ENCODE measurements around the gene FAM120A.

DNA sequence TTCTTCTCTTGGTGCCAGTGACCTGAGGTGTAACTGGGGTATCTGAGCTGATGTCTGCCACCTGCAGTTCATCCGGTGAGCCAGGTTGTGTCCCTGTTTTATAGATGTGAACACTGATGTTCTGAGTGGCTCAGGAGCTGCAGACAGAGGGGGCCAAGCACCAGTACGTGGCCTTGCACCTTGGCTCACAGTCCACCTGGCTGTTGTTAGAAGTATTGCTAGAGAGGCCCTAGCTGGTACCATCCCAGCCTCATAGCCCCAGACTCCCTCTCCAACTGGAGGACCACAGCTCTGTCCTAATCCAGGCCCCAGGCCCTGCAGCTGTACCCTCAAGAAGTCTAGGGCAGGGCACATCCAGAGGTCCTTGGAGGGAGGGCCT lies 141.1 kb downstream of the FAM120A start:
- TF ChIP-seq CTCF (CRISPR knock-in tag; IDR thresholded peaks at IDR 0.05) (peak; percentile 67), PRMT3 (CRISPR knock-in tag; IDR thresholded peaks at IDR 0.05; ENCODE audit: borderline replicate concordance, low read depth) (no peak), ARNT (IDR thresholded peaks at IDR 0.05) (no peak), HDAC6 (IDR thresholded peaks at IDR 0.05; ENCODE audit: low read depth, low read length) (no peak), POLR2A (IDR thresholded peaks at IDR 0.05; ENCODE audit: insufficient read depth in 1 of 2, low read depth in 2 of 2, low read length in 2 of 2) (no peak), HDAC2 (CRISPR knock-in tag; IDR thresholded peaks at IDR 0.05) (no peak), ZNF234 (CRISPR knock-in tag; conservative IDR thresholded peaks at IDR 0.05) (no peak), MTF1 (CRISPR knock-in tag; IDR thresholded peaks at IDR 0.05) (no peak), ZNF567 (CRISPR knock-in tag; IDR thresholded peaks at IDR 0.05; ENCODE audit: borderline replicate concordance) (no peak)

All from HepG2 (cell line).